T-cell (primary cell): ENCODE results near the gene ARMH1. TPM values are rescaled to one million over a fixed set of nuclear protein-coding genes. Genes with fewer than 3 reads are reported as not detected.

Source experiments
- ATAC-seq, 4 experiments: fragments of 200-7000 bp in 3 of 4; fragments of 150-1000 bp in 1 of 4; cut with Tn5 transposase; replicated peaks in 1 of 4; 1 replicate in 3 of 4; 2 replicates in 1 of 4; pipeline ENCODE4 v1.10.0; 2021; ENCODE audit warnings: moderate library complexity in 3 of 4, mild to moderate bottlenecking in 2 of 4, moderate number of reproducible peaks in 1 of 4
- CTCF ChIA-PET, 2 donors: fragments of 300-600 bp; sonication (Branson Sonifier 250); formaldehyde crosslinking; loops; one replicate each; lab custom pipeline; 2022; ENCODE audit warnings: antibody characterized with exemption in 2 of 2; lab: Charles Lee
- POLR2A ChIA-PET, 2 donors: fragments of 300-600 bp; sonication (Branson Sonifier 250); formaldehyde crosslinking; loops; one replicate each; lab custom pipeline; 2022; ENCODE audit warnings: antibody characterized with exemption in 2 of 2; lab: Charles Lee
- DNase-seq, 35 experiments: peaks; one replicate each; pipeline versions ENCODE4 v3.0.0 to v3.0.0-alpha.2; 2013 to 2023
- H3K27ac ChIP-seq: one replicate; pipeline ENCODE4 v1.5.1; 2013; ENCODE audit warnings: low read length
- H3K27me3 ChIP-seq, 2 experiments: replicated peaks in 1 of 2; 1 replicate in 1 of 2; 2 replicates in 1 of 2; pipeline versions ENCODE4 v1.6.1 to v1.7.0; 2013; ENCODE audit warnings: low read length in 1 of 2, mixed read lengths in 1 of 2; ENCODE audit not compliant: control insufficient read depth in 2 of 2, insufficient read depth in 2 of 2; ENCODE audit errors: extremely low read depth in 1 of 2
- H3K36me3 ChIP-seq, 2 donors: 1 replicate in 1 of 2; 2 replicates in 1 of 2; pipeline versions ENCODE4 v1.6.1 to v1.7.0; 2013; ENCODE audit warnings: low read length in 1 of 2; ENCODE audit not compliant: control insufficient read depth in 2 of 2, insufficient read depth in 1 of 2; ENCODE audit errors: extremely low read depth in 1 of 2
- H3K4me1 ChIP-seq, 2 experiments: 1 replicate in 1 of 2; 2 replicates in 1 of 2; pipeline versions ENCODE4 v1.6.1 to v1.7.0; 2013; ENCODE audit warnings: low read length in 2 of 2, mixed read lengths in 1 of 2; ENCODE audit not compliant: insufficient read depth in 2 of 2, control insufficient read depth in 1 of 2; ENCODE audit errors: extremely low read depth in 1 of 2
- H3K4me3 ChIP-seq, 2 donors: 1 replicate in 1 of 2; 2 replicates in 1 of 2; pipeline versions ENCODE4 v1.5.1 to v1.7.0; 2013; ENCODE audit warnings: mild to moderate bottlenecking in 2 of 2, low read length in 1 of 2, moderate library complexity in 1 of 2; ENCODE audit not compliant: control insufficient read depth in 1 of 2; ENCODE audit errors: extremely low read depth in 1 of 2
- H3K9me3 ChIP-seq: 2 replicates; pipeline ENCODE4 v1.7.0; 2013
- H3K27ac Mint-ChIP-seq, 2 donors: one replicate each; pipeline ENCODE4 v1.8.0; 2020 to 2021; ENCODE audit warnings: mild to moderate bottlenecking in 2 of 2, mixed read lengths in 2 of 2
- H3K27me3 Mint-ChIP-seq, 2 donors: one replicate each; pipeline ENCODE4 v1.8.0; 2021 to 2022; ENCODE audit warnings: mixed read lengths in 2 of 2
- H3K36me3 Mint-ChIP-seq: one replicate; pipeline ENCODE4 v1.8.0; 2021; ENCODE audit warnings: mixed read lengths
- H3K4me1 Mint-ChIP-seq, 3 donors: one replicate each; pipeline ENCODE4 v1.8.0; 2020 to 2022; ENCODE audit warnings: mixed read lengths in 3 of 3, mild to moderate bottlenecking in 1 of 3
- H3K4me3 Mint-ChIP-seq, 3 donors: one replicate each; pipeline ENCODE4 v1.8.0; 2020 to 2022; ENCODE audit warnings: mild to moderate bottlenecking in 3 of 3, mixed read lengths in 3 of 3, moderate library complexity in 3 of 3
- H3K9me3 Mint-ChIP-seq, 3 donors: one replicate each; pipeline ENCODE4 v1.8.0; 2020 to 2022; ENCODE audit warnings: mixed read lengths in 3 of 3
- WGBS: methylation state at CpG from one replicate; pipeline ENCODE4 v1.1.5; 2013; ENCODE audit warnings: missing lambda C conversion rate; ENCODE audit not compliant: insufficient coverage; 5-methylcytosine and 5-hydroxymethylcytosine counted together
- total RNA-seq, 35 experiments: library from RNA in 6 of 35; stranded (reverse) in 6 of 35; fragments of 120-200 nt in 1 of 35; gene quantifications; one replicate each; pipeline versions ENCODE4 v1.2.1 to v1.2.4 and lab custom pipeline; 2013 to 2026

ARMH1 gene
- total RNA-seq, 5 donors from 2014 or later (not counting 1 experiment from before 2014, with no cell fraction given) = 49.5 to 102 (median 89.7) TPM

- no peak for DNase-seq
- Mint-ChIP-seq H3K4me1 (peaks cover 0 to 7% (median 0%) of the 10 kb centered on the region in 3 donors), H3K9me3 (no peaks in the 10 kb centered on the region), H3K36me3 (peaks cover 38% of the 10 kb centered on the region), H3K4me3 (no peak overlapping the region), H3K27me3 (no peaks in the 10 kb centered on the region), H3K27ac (no peak overlapping the region)
- WGBS = 97% methylated on average over 10 of the region's 13 CpGs
- ChIA-PET CTCF (no interaction called here), POLR2A (interaction anchor here in 1 of 2 donors (0.5 kb wide), 1 partner anchor 288 kb away, joined by 4 read pairs; no protein-coding TSS in a partner anchor)
- H3K27me3 ChIP-seq = no peaks in the 10 kb centered on the region
- H3K36me3 ChIP-seq = peaks cover 30 to 75% of the 10 kb centered on the region in 2 donors
- H3K27ac ChIP-seq = no peak overlapping the region
- peaks cover 0 to 8% of the 10 kb centered on the region in 2 experiments for H3K4me1 ChIP-seq
- H3K4me3 ChIP-seq = no peak overlapping the region
- ATAC-seq = no peak
- H3K9me3 ChIP-seq = no peaks in the 10 kb centered on the region
Observed at GRCh38 chr1:44648529-44649250, 25.8 kb upstream of the ARMH1 start.

- H3K36me3 ChIP-seq = peaks cover 34 to 67% of the 10 kb centered on the region in 2 donors
- ChIA-PET POLR2A (interaction anchor here in 1 of 2 donors (0.5 kb wide), 1 partner anchor 63 kb away, joined by 3 read pairs; no protein-coding TSS in a partner anchor), CTCF (interaction anchor here in 1 of 2 donors (2.0 kb wide), 1 partner anchor 18 kb away, joined by 5 read pairs; no protein-coding TSS in a partner anchor)
- no peak overlapping the region for H3K27ac ChIP-seq
- peaks cover 0 to 8% of the 10 kb centered on the region in 2 experiments for H3K4me1 ChIP-seq
- H3K4me3 Mint-ChIP-seq = no peak overlapping the region
- no peaks in the 10 kb centered on the region for H3K27me3 ChIP-seq
- DNase-seq (no peak), ATAC-seq (no peak)
- H3K9me3 Mint-ChIP-seq = no peaks in the 10 kb centered on the region
- peaks cover 28% of the 10 kb centered on the region for H3K36me3 Mint-ChIP-seq
- H3K27me3 Mint-ChIP-seq = no peaks in the 10 kb centered on the region
- no peak overlapping the region for H3K27ac Mint-ChIP-seq
- 92% methylated on average over 6 of the region's 13 CpGs for WGBS
- H3K4me1 Mint-ChIP-seq = peaks cover 0 to 7% (median 0%) of the 10 kb centered on the region in 3 donors
- H3K9me3 ChIP-seq = no peaks in the 10 kb centered on the region
- no peak overlapping the region for H3K4me3 ChIP-seq
Observed at GRCh38 chr1:44649788-44650158, 24.7 kb upstream of the ARMH1 start.

- Histone ChIP-seq H3K27me3 (no peaks in the 10 kb centered on the region), H3K4me1 (peaks cover 0 to 8% of the 10 kb centered on the region in 2 experiments), H3K4me3 (no peak overlapping the region), H3K27ac (no peak overlapping the region), H3K36me3 (peaks cover 31 to 66% of the 10 kb centered on the region in 2 donors), H3K9me3 (no peaks in the 10 kb centered on the region)
- POLR2A ChIA-PET = interaction anchor here in 1 of 2 donors (0.5 kb wide), 1 partner anchor 62 kb away, joined by 3 read pairs; no protein-coding TSS in a partner anchor
- WGBS = 94% methylated on average over 20 of the region's 23 CpGs
- Mint-ChIP-seq H3K4me1 (peaks cover 0 to 7% (median 0%) of the 10 kb centered on the region in 3 donors), H3K36me3 (peaks cover 25% of the 10 kb centered on the region), H3K27me3 (no peaks in the 10 kb centered on the region), H3K4me3 (no peak overlapping the region), H3K27ac (no peak overlapping the region), H3K9me3 (no peaks in the 10 kb centered on the region)
- CTCF ChIA-PET = interaction anchor here (0.6 to 3.7 kb wide), 5 partner anchors 9 to 100 kb away, joined by 5 to 30 read pairs (median 7); no protein-coding TSS in a partner anchor
- ATAC-seq (no peak), DNase-seq (no peak)
Observed at GRCh38 chr1:44650159-44650831, 24.2 kb upstream of the ARMH1 start.

GRCh38 chr1:44651069-44651468, 23.4 kb upstream of the ARMH1 start:
- H3K4me1 Mint-ChIP-seq = peaks cover 0 to 7% (median 0%) of the 10 kb centered on the region in 3 donors
- ATAC-seq = no peak
- no peaks in the 10 kb centered on the region for H3K9me3 Mint-ChIP-seq
- Histone ChIP-seq H3K9me3 (no peaks in the 10 kb centered on the region), H3K36me3 (peaks cover 26 to 58% of the 10 kb centered on the region in 2 donors), H3K4me3 (no peak overlapping the region), H3K27ac (no peak overlapping the region), H3K4me1 (peaks cover 0 to 8% of the 10 kb centered on the region in 2 experiments), H3K27me3 (no peaks in the 10 kb centered on the region)
- H3K4me3 Mint-ChIP-seq = no peak overlapping the region
- H3K36me3 Mint-ChIP-seq = peaks cover 25% of the 10 kb centered on the region
- POLR2A ChIA-PET = no interaction called here
- H3K27me3 Mint-ChIP-seq = no peaks in the 10 kb centered on the region
- no peak for DNase-seq
- CTCF ChIA-PET = interaction anchor here (0.6 to 3.7 kb wide), 11 partner anchors 10 to 874 kb away, joined by 3 to 35 read pairs (median 7); no protein-coding TSS in a partner anchor
- no CpG with 5 or more reads among the region's 8 CpGs for WGBS
- no peak overlapping the region for H3K27ac Mint-ChIP-seq

- H3K4me3 ChIP-seq = no peak overlapping the region
- ChIA-PET CTCF (interaction anchor here (0.5 to 3.7 kb wide), 25 partner anchors 12 to 1732 kb away, joined by 3 to 35 read pairs (median 4); partner anchors contain the start of genes ARMH1 (in 1 of the 2) and TMEM53 (in 1 of the 2)), POLR2A (no interaction called here)
- H3K4me1 ChIP-seq = peaks cover 0 to 8% of the 10 kb centered on the region in 2 experiments
- Mint-ChIP-seq H3K4me1 (peaks cover 0 to 7% (median 0%) of the 10 kb centered on the region in 3 donors), H3K27ac (peak overlapping the region; percentile 55 to 75), H3K9me3 (no peaks in the 10 kb centered on the region), H3K36me3 (peaks cover 21% of the 10 kb centered on the region), H3K27me3 (no peaks in the 10 kb centered on the region), H3K4me3 (no peak overlapping the region)
- peaks cover 19 to 43% of the 10 kb centered on the region in 2 donors for H3K36me3 ChIP-seq
- H3K9me3 ChIP-seq = no peaks in the 10 kb centered on the region
- 71% methylated on average over 2 of the region's 7 CpGs for WGBS
- ATAC-seq (peak; percentile 84 to 93 (median 90)), DNase-seq (peak; percentile 20 to 85 (median 66))
- H3K27me3 ChIP-seq = no peaks in the 10 kb centered on the region
- H3K27ac ChIP-seq = no peak overlapping the region
Observed at GRCh38 chr1:44652445-44653106, 21.9 kb upstream of the ARMH1 start.
